Calu3 (cell line): ENCODE results near the gene AQP3. TPM values are rescaled to one million over a fixed set of nuclear protein-coding genes. Genes with fewer than 3 reads are reported as not detected.

Experiments used
- BruUV-seq: library from RNA; stranded (reverse); fragments of 400-500 nt; replicated peaks from 2 replicates; lab custom pipeline; 2021; lab: Mats Ljungman, UMichigan
- CTCF ChIA-PET: fragments of 300-600 bp; sonication (Branson Sonifier 250); formaldehyde crosslinking; loops from one replicate; lab custom pipeline; 2022; ENCODE audit warnings: antibody characterized with exemption; lab: Charles Lee
- DNase-seq: peaks from one replicate; pipeline ENCODE4 v3.0.0; 2022
- H3K27ac Mint-ChIP-seq: one replicate; pipeline ENCODE4 v1.8.0; 2022; ENCODE audit warnings: mixed read lengths; ENCODE audit not compliant: unreplicated experiment
- H3K27me3 Mint-ChIP-seq: one replicate; pipeline ENCODE4 v1.8.0; 2022; ENCODE audit warnings: mixed read lengths; ENCODE audit not compliant: unreplicated experiment
- H3K36me3 Mint-ChIP-seq: one replicate; pipeline ENCODE4 v1.8.0; 2022; ENCODE audit warnings: mild to moderate bottlenecking, moderate library complexity, mixed read lengths; ENCODE audit not compliant: insufficient read depth, unreplicated experiment
- H3K4me1 Mint-ChIP-seq: one replicate; pipeline ENCODE4 v1.8.0; 2022; ENCODE audit warnings: mild to moderate bottlenecking, low read depth, mixed read lengths; ENCODE audit not compliant: unreplicated experiment
- H3K4me3 Mint-ChIP-seq: one replicate; pipeline ENCODE4 v1.8.0; 2022; ENCODE audit warnings: mild to moderate bottlenecking, low read depth, moderate library complexity, mixed read lengths; ENCODE audit not compliant: unreplicated experiment
- H3K9me3 Mint-ChIP-seq: one replicate; pipeline ENCODE4 v1.8.0; 2022; ENCODE audit warnings: low read depth, mixed read lengths; ENCODE audit not compliant: unreplicated experiment
- CTCF ChIP-seq: fragments of 200-600 bp; IDR thresholded peaks from one replicate; pipeline ENCODE4 v1.8.0; 2022; ENCODE audit warnings: antibody characterized with exemption; ENCODE audit not compliant: unreplicated experiment
- intact Hi-C: fragments of 100-400 bp; cut with micrococcal nuclease; formaldehyde crosslinking; loops from one replicate; pipeline ENCODE4 v1.10.0; 2022; ENCODE audit not compliant: unreplicated experiment
- total RNA-seq: library from RNA; stranded (reverse); gene quantifications from 2 replicates; pipeline ENCODE4 v1.2.3, GENCODE V29; 2022

Gene AQP3
- total RNA-seq, 1 experiment from 2014 or later: 4.6 TPM

GRCh38 chr9:33461492-33461891, 14.1 kb upstream of the AQP3 start:
- Mint-ChIP-seq H3K27me3 (no peaks in the 10 kb centered on the region), H3K9me3 (no peaks in the 10 kb centered on the region), H3K36me3 (peaks cover 6% of the 10 kb centered on the region), H3K4me3 (no peak overlapping the region), H3K4me1 (peaks cover 20% of the 10 kb centered on the region), H3K27ac (no peak overlapping the region)
- intact Hi-C loops: no loop called here
- TSS peak; percentile 12 for BruUV-seq
- CTCF ChIA-PET: no interaction called here
- DNase-seq: no peak
- no peak for TF ChIP-seq CTCF

- no peak for DNase-seq
- TF ChIP-seq CTCF: no peak
- intact Hi-C loops: no loop called here
- peaks cover 6% of the 10 kb centered on the region for H3K36me3 Mint-ChIP-seq
- peaks cover 23% of the 10 kb centered on the region for H3K4me1 Mint-ChIP-seq
- H3K27me3 Mint-ChIP-seq: no peaks in the 10 kb centered on the region
- no peaks in the 10 kb centered on the region for H3K9me3 Mint-ChIP-seq
- BruUV-seq: no TSS peak
- H3K27ac Mint-ChIP-seq: no peak overlapping the region
- CTCF ChIA-PET: no interaction called here
- no peak overlapping the region for H3K4me3 Mint-ChIP-seq
Measured at GRCh38 chr9:33460854-33461253, 13.5 kb upstream of the AQP3 start.

GRCh38 chr9:33459115-33459514, 11.7 kb upstream of the AQP3 start:
- intact Hi-C loops: no loop called here
- peak overlapping the region; percentile 34 for H3K4me3 Mint-ChIP-seq
- peak overlapping the region; percentile 64 for H3K27ac Mint-ChIP-seq
- no peaks in the 10 kb centered on the region for H3K27me3 Mint-ChIP-seq
- peaks cover 23% of the 10 kb centered on the region for H3K4me1 Mint-ChIP-seq
- H3K36me3 Mint-ChIP-seq: peaks cover 6% of the 10 kb centered on the region
- CTCF ChIA-PET: interaction anchor here (1.6 kb wide), 1 partner anchor 7 kb away, joined by 3 read pairs; no protein-coding TSS in a partner anchor
- TF ChIP-seq CTCF: no peak
- no peak for DNase-seq
- no TSS peak for BruUV-seq
- H3K9me3 Mint-ChIP-seq: no peaks in the 10 kb centered on the region

- CTCF ChIA-PET: interaction anchor here (0.7 to 1.6 kb wide), 2 partner anchors 8 to 55 kb away, joined by 3 to 4 read pairs; no protein-coding TSS in a partner anchor
- Mint-ChIP-seq H3K36me3 (peaks cover 6% of the 10 kb centered on the region), H3K27ac (peak overlapping the region; percentile 64), H3K4me3 (peak overlapping the region; percentile 34), H3K4me1 (peaks cover 28% of the 10 kb centered on the region), H3K27me3 (no peaks in the 10 kb centered on the region), H3K9me3 (no peaks in the 10 kb centered on the region)
- intact Hi-C loops: no loop called here
- DNase-seq: peak; percentile 55
- TSS peak; percentile 34 for BruUV-seq
- TF ChIP-seq CTCF: no peak
Measured at GRCh38 chr9:33458444-33458843, 11.1 kb upstream of the AQP3 start.
